Immature natural killer cell (primary cell): ENCODE data around the gene RALY. TPM values are rescaled to one million over a fixed set of nuclear protein-coding genes. Genes with fewer than 3 reads are reported as not detected.

ENCODE experiments used
- DNase-seq, 3 donors: peaks; one replicate each; pipeline ENCODE4 v3.0.0; 2022; ENCODE audit warnings: mixed read lengths in 1 of 3
- H3K27ac Mint-ChIP-seq, 6 donors: one replicate each; pipeline ENCODE4 v1.8.0; 2020; ENCODE audit warnings: mixed read lengths in 6 of 6, mild to moderate bottlenecking in 5 of 6, inconsistent platforms in 4 of 6, moderate library complexity in 3 of 6
- H3K27me3 Mint-ChIP-seq, 3 donors: one replicate each; pipeline ENCODE4 v1.8.0; 2020 to 2021; ENCODE audit warnings: low read depth in 3 of 3, mild to moderate bottlenecking in 3 of 3, mixed read lengths in 3 of 3, moderate library complexity in 3 of 3, inconsistent platforms in 1 of 3
- H3K36me3 Mint-ChIP-seq, 3 donors: one replicate each; pipeline ENCODE4 v1.8.0; 2020; ENCODE audit warnings: mixed read lengths in 3 of 3, inconsistent platforms in 2 of 3, mild to moderate bottlenecking in 2 of 3
- H3K4me1 Mint-ChIP-seq, 2 donors: one replicate each; pipeline ENCODE4 v1.8.0; 2020; ENCODE audit warnings: inconsistent platforms in 2 of 2, mild to moderate bottlenecking in 2 of 2, mixed read lengths in 2 of 2, moderate library complexity in 1 of 2
- H3K4me3 Mint-ChIP-seq, 5 donors: one replicate each; pipeline ENCODE4 v1.8.0; 2020; ENCODE audit warnings: mild to moderate bottlenecking in 5 of 5, mixed read lengths in 5 of 5, inconsistent platforms in 3 of 5, moderate library complexity in 3 of 5
- H3K9me3 Mint-ChIP-seq, 6 donors: one replicate each; pipeline ENCODE4 v1.8.0; 2020; ENCODE audit warnings: mild to moderate bottlenecking in 6 of 6, mixed read lengths in 6 of 6, inconsistent platforms in 4 of 6, moderate library complexity in 3 of 6
- polyA plus RNA-seq, 3 donors: library from polyadenylated mRNA; unstranded; fragments of 300-500 nt; fragmentation: Illumina TruSeq; gene quantifications; one replicate each; pipeline ENCODE4 v1.2.3, GENCODE V29; 2021

Gene RALY
- polyA plus RNA-seq, 3 donors from 2014 or later, result 271 to 323 (median 273) TPM

- peaks cover 1 to 6% (median 3%) of the 10 kb centered on the region in 3 donors for H3K27me3 Mint-ChIP-seq
- no peak overlapping the region for H3K4me3 Mint-ChIP-seq
- peak overlapping the region; percentile 0 to 73 (median 47) for H3K27ac Mint-ChIP-seq
- H3K9me3 Mint-ChIP-seq, result no peaks in the 10 kb centered on the region
- no peaks in the 10 kb centered on the region for H3K36me3 Mint-ChIP-seq
- DNase-seq, result no peak
- H3K4me1 Mint-ChIP-seq, result peaks cover 83 to 97% of the 10 kb centered on the region in 2 donors
Observed at GRCh38 chr20:34049389-34049788, 55.7 kb downstream of the RALY start.

GRCh38 chr20:34049897-34050695, 56.4 kb downstream of the RALY start:
- Mint-ChIP-seq H3K4me3 (no peak overlapping the region), H3K27ac (peak overlapping the region; percentile 0 to 71 (median 24)), H3K4me1 (peaks cover 85 to 97% of the 10 kb centered on the region in 2 donors), H3K9me3 (no peaks in the 10 kb centered on the region), H3K27me3 (peaks cover 1 to 4% (median 3%) of the 10 kb centered on the region in 3 donors), H3K36me3 (no peaks in the 10 kb centered on the region)
- DNase-seq, result no peak

- H3K9me3 Mint-ChIP-seq, result no peaks in the 10 kb centered on the region
- H3K4me1 Mint-ChIP-seq, result peaks cover 83 to 97% of the 10 kb centered on the region in 2 donors
- peak overlapping the region; percentile 6 to 62 (median 40) for H3K27ac Mint-ChIP-seq
- H3K36me3 Mint-ChIP-seq, result no peaks in the 10 kb centered on the region
- H3K4me3 Mint-ChIP-seq, result no peak overlapping the region
- peaks cover 1 to 3% (median 3%) of the 10 kb centered on the region in 3 donors for H3K27me3 Mint-ChIP-seq
- DNase-seq, result no peak
Observed at GRCh38 chr20:34052414-34052813, 58.7 kb downstream of the RALY start.

- Mint-ChIP-seq H3K9me3 (no peaks in the 10 kb centered on the region), H3K4me3 (peak overlapping the region in 4 of 5 donors; percentile 5 to 29 (median 22)), H3K27me3 (peaks cover 0 to 1% (median 0%) of the 10 kb centered on the region in 3 donors), H3K36me3 (no peaks in the 10 kb centered on the region), H3K4me1 (peaks cover 84 to 97% of the 10 kb centered on the region in 2 donors), H3K27ac (peak overlapping the region in 2 of 6 donors; percentile 8 to 20)
- no peak for DNase-seq
Observed at GRCh38 chr20:34055290-34055689, 61.6 kb downstream of the RALY start.

GRCh38 chr20:34058831-34059230, 65.1 kb downstream of the RALY start:
- peak overlapping the region; percentile 13 to 80 (median 44) for H3K27ac Mint-ChIP-seq
- peaks cover 91 to 99% of the 10 kb centered on the region in 2 donors for H3K4me1 Mint-ChIP-seq
- H3K4me3 Mint-ChIP-seq, result peak overlapping the region in 2 of 5 donors; percentile 2 to 18

GRCh38 chr20:34060970-34061369, 67.3 kb downstream of the RALY start:
- Mint-ChIP-seq H3K4me3 (peak overlapping the region in 1 of 5 donors; percentile 14), H3K36me3 (no peaks in the 10 kb centered on the region), H3K27me3 (peaks cover 0 to 2% (median 0%) of the 10 kb centered on the region in 3 donors), H3K27ac (peak overlapping the region; percentile 4 to 79 (median 62)), H3K9me3 (no peaks in the 10 kb centered on the region), H3K4me1 (peaks cover 86 to 99% of the 10 kb centered on the region in 2 donors)
- DNase-seq, result no peak

More at GRCh38 chr20:34058831-34059230, 65.1 kb downstream of the RALY start:
- Mint-ChIP-seq H3K9me3 (no peaks in the 10 kb centered on the region), H3K36me3 (no peaks in the 10 kb centered on the region), H3K27me3 (peaks cover 0 to 1% (median 0%) of the 10 kb centered on the region in 3 donors)
- DNase-seq, result peak; percentile 33 to 42 (median 40)

- DNase-seq, result no peak
- Mint-ChIP-seq H3K27ac (peak overlapping the region in 5 of 6 donors; percentile 4 to 83 (median 59)), H3K4me1 (peaks cover 79 to 97% of the 10 kb centered on the region in 2 donors), H3K4me3 (peak overlapping the region in 1 of 5 donors; percentile 3), H3K27me3 (peaks cover 0 to 2% (median 0%) of the 10 kb centered on the region in 3 donors), H3K36me3 (no peaks in the 10 kb centered on the region), H3K9me3 (no peaks in the 10 kb centered on the region)
Observed at GRCh38 chr20:34061695-34062094, 68.0 kb downstream of the RALY start.

- DNase-seq, result no peak
- Mint-ChIP-seq H3K27me3 (peaks cover 0 to 2% (median 0%) of the 10 kb centered on the region in 3 donors), H3K36me3 (no peaks in the 10 kb centered on the region), H3K27ac (peak overlapping the region; percentile 21 to 83 (median 31)), H3K9me3 (no peaks in the 10 kb centered on the region), H3K4me1 (peaks cover 75 to 94% of the 10 kb centered on the region in 2 donors), H3K4me3 (no peak overlapping the region)
Observed at GRCh38 chr20:34062570-34063482, 69.1 kb downstream of the RALY start.

GRCh38 chr20:34064286-34064685, 70.6 kb downstream of the RALY start:
- Mint-ChIP-seq H3K36me3 (no peaks in the 10 kb centered on the region), H3K4me1 (peaks cover 75 to 94% of the 10 kb centered on the region in 2 donors), H3K4me3 (no peak overlapping the region), H3K27ac (peak overlapping the region in 3 of 6 donors; percentile 24 to 51 (median 26)), H3K27me3 (peaks cover 0 to 2% (median 0%) of the 10 kb centered on the region in 3 donors), H3K9me3 (no peaks in the 10 kb centered on the region)
- no peak for DNase-seq

- no peak for DNase-seq
- Mint-ChIP-seq H3K27me3 (peaks cover 0 to 2% (median 0%) of the 10 kb centered on the region in 3 donors), H3K27ac (peak overlapping the region; percentile 60 to 74 (median 70)), H3K4me3 (no peak overlapping the region), H3K9me3 (no peaks in the 10 kb centered on the region), H3K4me1 (peaks cover 72 to 94% of the 10 kb centered on the region in 2 donors), H3K36me3 (no peaks in the 10 kb centered on the region)
Observed at GRCh38 chr20:34065260-34065659, 71.5 kb downstream of the RALY start.

GRCh38 chr20:34066476-34067090, 72.9 kb downstream of the RALY start:
- peak overlapping the region in 3 of 6 donors; percentile 16 to 44 (median 33) for H3K27ac Mint-ChIP-seq
- H3K4me1 Mint-ChIP-seq, result peaks cover 62 to 90% of the 10 kb centered on the region in 2 donors
- peaks cover 0 to under 1% (median 0%) of the 10 kb centered on the region in 3 donors for H3K36me3 Mint-ChIP-seq
- no peak overlapping the region for H3K4me3 Mint-ChIP-seq
- H3K27me3 Mint-ChIP-seq, result peaks cover 0 to 2% (median 0%) of the 10 kb centered on the region in 3 donors
- no peaks in the 10 kb centered on the region for H3K9me3 Mint-ChIP-seq
- DNase-seq, result no peak

GRCh38 chr20:34068001-34068400, 74.3 kb downstream of the RALY start:
- peaks cover 0 to 4% (median 0%) of the 10 kb centered on the region in 3 donors for H3K36me3 Mint-ChIP-seq
- H3K4me1 Mint-ChIP-seq, result peaks cover 52 to 87% of the 10 kb centered on the region in 2 donors
- H3K27me3 Mint-ChIP-seq, result peaks cover 0 to 2% (median 1%) of the 10 kb centered on the region in 3 donors
- H3K27ac Mint-ChIP-seq, result peak overlapping the region; percentile 35 to 83 (median 65)
- no peak for DNase-seq
- H3K4me3 Mint-ChIP-seq, result no peak overlapping the region
- no peaks in the 10 kb centered on the region for H3K9me3 Mint-ChIP-seq
